Measurements from ENCODE around the gene HOXA3. TPM values are rescaled to one million over a fixed set of nuclear protein-coding genes. Genes with fewer than 3 reads are reported as not detected.

Gene HOXA3
- total RNA-seq, 1 donor from 2014 or later = 8.7 TPM

GRCh38 chr7:27137640-27138315 lies 14.6 kb downstream of the HOXA3 start:
- intact Hi-C loops (cut with DNase I) = no loop called here
- no peaks in the 10 kb centered on the region for H3K9me3 ChIP-seq
- peaks cover 13% of the 10 kb centered on the region for H3K27me3 ChIP-seq
- peak overlapping the region; percentile 70 for H3K4me3 ChIP-seq
- H3K27ac ChIP-seq = peak overlapping the region; percentile 96
- TF ChIP-seq, protein P1, sequence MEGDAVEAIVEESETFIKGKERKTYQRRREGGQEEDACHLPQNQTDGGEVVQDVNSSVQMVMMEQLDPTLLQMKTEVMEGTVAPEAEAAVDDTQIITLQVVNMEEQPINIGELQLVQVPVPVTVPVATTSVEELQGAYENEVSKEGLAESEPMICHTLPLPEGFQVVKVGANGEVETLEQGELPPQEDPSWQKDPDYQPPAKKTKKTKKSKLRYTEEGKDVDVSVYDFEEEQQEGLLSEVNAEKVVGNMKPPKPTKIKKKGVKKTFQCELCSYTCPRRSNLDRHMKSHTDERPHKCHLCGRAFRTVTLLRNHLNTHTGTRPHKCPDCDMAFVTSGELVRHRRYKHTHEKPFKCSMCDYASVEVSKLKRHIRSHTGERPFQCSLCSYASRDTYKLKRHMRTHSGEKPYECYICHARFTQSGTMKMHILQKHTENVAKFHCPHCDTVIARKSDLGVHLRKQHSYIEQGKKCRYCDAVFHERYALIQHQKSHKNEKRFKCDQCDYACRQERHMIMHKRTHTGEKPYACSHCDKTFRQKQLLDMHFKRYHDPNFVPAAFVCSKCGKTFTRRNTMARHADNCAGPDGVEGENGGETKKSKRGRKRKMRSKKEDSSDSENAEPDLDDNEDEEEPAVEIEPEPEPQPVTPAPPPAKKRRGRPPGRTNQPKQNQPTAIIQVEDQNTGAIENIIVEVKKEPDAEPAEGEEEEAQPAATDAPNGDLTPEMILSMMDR (IDR thresholded peaks at IDR 0.05) = no peak
- no peak for ATAC-seq
- no peaks in the 10 kb centered on the region for H3K36me3 ChIP-seq
- peaks cover 45% of the 10 kb centered on the region for H3K4me1 ChIP-seq
- DNase-seq = no peak

- TF ChIP-seq, protein P1 (IDR thresholded peaks at IDR 0.05) = no peak
- Histone ChIP-seq H3K4me1 (peaks cover 55% of the 10 kb centered on the region), H3K27ac (peak overlapping the region; percentile 69), H3K9me3 (no peaks in the 10 kb centered on the region), H3K4me3 (no peak overlapping the region), H3K36me3 (no peaks in the 10 kb centered on the region), H3K27me3 (peaks cover 13% of the 10 kb centered on the region)
- DNase-seq = no peak
- ATAC-seq = no peak
- intact Hi-C loops (cut with DNase I) = no loop called here
Measured at GRCh38 chr7:27134392-27134791, 18.0 kb downstream of the HOXA3 start.

- no peak for ATAC-seq
- peaks cover 13% of the 10 kb centered on the region for H3K27me3 ChIP-seq
- peaks cover 55% of the 10 kb centered on the region for H3K4me1 ChIP-seq
- H3K27ac ChIP-seq = peak overlapping the region; percentile 69
- DNase-seq = no peak
- H3K9me3 ChIP-seq = no peaks in the 10 kb centered on the region
- H3K36me3 ChIP-seq = no peaks in the 10 kb centered on the region
- TF ChIP-seq, protein P1 (IDR thresholded peaks at IDR 0.05) = no peak
- intact Hi-C loops (cut with DNase I) = no loop called here
- H3K4me3 ChIP-seq = no peak overlapping the region
Measured at GRCh38 chr7:27133409-27134231, 18.8 kb downstream of the HOXA3 start.

DNA sequence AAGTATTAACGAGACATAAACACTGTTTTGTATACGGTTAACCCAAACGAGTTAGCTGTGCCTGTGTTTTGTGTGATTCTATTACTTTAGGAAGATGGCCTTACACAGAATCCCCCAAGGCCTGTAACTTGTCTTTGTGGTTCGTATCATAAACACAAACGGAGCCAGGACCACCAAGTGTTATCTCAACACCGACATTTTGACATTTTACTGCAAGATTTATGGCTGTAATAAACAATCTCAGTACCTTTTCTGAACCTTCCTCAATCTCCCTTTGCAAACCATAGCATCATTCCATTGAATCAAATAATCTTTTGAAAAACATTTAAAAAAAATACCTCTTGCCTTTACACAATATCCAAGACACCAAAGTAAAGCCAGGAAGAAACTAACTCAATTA lies 19.4 kb downstream of the HOXA3 start:
- intact Hi-C loops (cut with DNase I) = no loop called here
- no peak for ATAC-seq
- DNase-seq = no peak
- peaks cover 51% of the 10 kb centered on the region for H3K4me1 ChIP-seq
- H3K4me3 ChIP-seq = no peak overlapping the region
- no peaks in the 10 kb centered on the region for H3K9me3 ChIP-seq
- no peak overlapping the region for H3K27ac ChIP-seq
- H3K36me3 ChIP-seq = no peaks in the 10 kb centered on the region
- peaks cover 10% of the 10 kb centered on the region for H3K27me3 ChIP-seq
- TF ChIP-seq, protein P1 (IDR thresholded peaks at IDR 0.05) = no peak

DNA sequence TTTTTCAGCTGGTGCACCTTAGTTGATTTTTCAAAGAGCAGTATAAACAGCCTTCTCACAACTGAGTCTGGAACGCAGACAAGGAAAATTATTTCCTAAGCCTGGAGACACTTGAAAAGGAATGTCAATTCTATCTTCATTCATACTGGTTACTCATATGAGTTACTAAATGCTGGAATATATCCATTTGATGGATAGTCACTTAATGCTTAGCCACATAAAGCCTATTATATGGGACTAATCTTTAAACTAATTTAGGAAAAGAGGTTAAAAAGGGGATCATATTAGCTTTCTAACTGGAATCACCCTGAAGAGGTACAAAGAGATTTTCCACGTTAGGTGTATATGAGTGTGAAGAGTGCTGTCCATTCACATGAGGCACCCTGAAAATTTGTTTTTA lies 20.2 kb downstream of the HOXA3 start:
- peaks cover 7% of the 10 kb centered on the region for H3K27me3 ChIP-seq
- H3K27ac ChIP-seq = no peak overlapping the region
- no peaks in the 10 kb centered on the region for H3K36me3 ChIP-seq
- no peak overlapping the region for H3K4me3 ChIP-seq
- intact Hi-C loops (cut with DNase I) = no loop called here
- TF ChIP-seq, protein P1 (IDR thresholded peaks at IDR 0.05) = no peak
- H3K4me1 ChIP-seq = peaks cover 56% of the 10 kb centered on the region
- H3K9me3 ChIP-seq = no peaks in the 10 kb centered on the region
- ATAC-seq (no peak), DNase-seq (no peak)

All from upper lobe of right lung (tissue), 1 donor.